PFSK-1 (cell line): ENCODE results near the gene MPDZ.

Source experiments
- FOXP2 ChIP-seq: optimal IDR thresholded peaks from 2 replicates; pipeline ENCODE3; 2011; ENCODE audit warnings: borderline replicate concordance, control low read depth, inconsistent platforms; ENCODE audit not compliant: insufficient read depth; ENCODE audit errors: extremely low read length, extremely low read depth
- POLR2AphosphoS5 ChIP-seq: IDR thresholded peaks from 2 replicates; pipeline ENCODE4 v1.6.1; 2012; ENCODE audit warnings: low read depth, mild to moderate bottlenecking, control low read depth, low read length, moderate library complexity
- REST ChIP-seq, 2 experiments: IDR thresholded peaks; 2 replicates each; pipeline versions ENCODE4 v1.6.1 to v1.8.0; 2011 to 2012; ENCODE audit warnings: low read depth in 2 of 2, low read length in 2 of 2, control low read depth in 1 of 2, inconsistent platforms in 1 of 2, mild to moderate bottlenecking in 1 of 2, moderate library complexity in 1 of 2; ENCODE audit not compliant: insufficient read depth in 1 of 2
- SIN3A ChIP-seq: IDR thresholded peaks from 2 replicates; pipeline ENCODE4 v1.6.1; 2012; ENCODE audit warnings: mild to moderate bottlenecking, low read length, moderate library complexity, borderline replicate concordance; ENCODE audit not compliant: insufficient read depth
- TAF1 ChIP-seq: IDR thresholded peaks from 2 replicates; pipeline ENCODE4 v1.6.1; 2012; ENCODE audit warnings: low read length, control low read depth, borderline replicate concordance; ENCODE audit not compliant: insufficient read depth

MPDZ gene

GRCh38 chr9:13113216-13113615 is 166.3 kb downstream of the MPDZ start:
- TF ChIP-seq SIN3A (no peak), TAF1 (no peak), FOXP2 (no peak), POLR2AphosphoS5 (no peak), REST (IDR thresholded peaks at IDR 0.05; ENCODE audit: insufficient read depth in 1 of 2, low read depth in 2 of 2, low read length in 2 of 2) (no peak)

- no peak for TF ChIP-seq SIN3A
Measured at GRCh38 chr9:13111778-13112177, 167.7 kb downstream of the MPDZ start.

GRCh38 chr9:13110766-13111417 is 168.6 kb downstream of the MPDZ start:
- TF ChIP-seq POLR2AphosphoS5 (no peak), SIN3A (no peak), REST (IDR thresholded peaks at IDR 0.05; ENCODE audit: insufficient read depth in 1 of 2, low read depth in 2 of 2, low read length in 2 of 2) (no peak), TAF1 (no peak), FOXP2 (no peak)

GRCh38 chr9:13109781-13110180 is 169.7 kb downstream of the MPDZ start:
- TF ChIP-seq POLR2AphosphoS5 (no peak), REST (IDR thresholded peaks at IDR 0.05; ENCODE audit: insufficient read depth in 1 of 2, low read depth in 2 of 2, low read length in 2 of 2) (no peak), SIN3A (no peak), FOXP2 (no peak), TAF1 (no peak)

GRCh38 chr9:13107008-13107407 is 172.5 kb downstream of the MPDZ start:
- no peak for TF ChIP-seq SIN3A

- TF ChIP-seq REST (IDR thresholded peaks at IDR 0.05; ENCODE audit: insufficient read depth in 1 of 2, low read depth in 2 of 2, low read length in 2 of 2): no peak
- no peak for TF ChIP-seq TAF1
Measured at GRCh38 chr9:13100914-13101572, 178.4 kb downstream of the MPDZ start.
